Type B pancreatic cell (in vitro differentiated cells): Measurements from ENCODE around the gene SPTLC1. TPM values are rescaled to one million over a fixed set of nuclear protein-coding genes. Genes with fewer than 3 reads are reported as not detected.
"Not testable (repeated sequence)": the region's sequence is repeated elsewhere in the genome, so short reads cannot be mapped to it uniquely, and the experiment has no call there.

ENCODE experiments used
- DNase-seq: peaks from one replicate; pipeline ENCODE4 v3.0.0; 2021; ENCODE audit warnings: mixed read lengths; ENCODE audit not compliant: unreplicated experiment; ENCODE audit errors: extremely low spot score
- H3K27ac Mint-ChIP-seq: 2 replicates; pipeline ENCODE4 v1.8.0; 2021; ENCODE audit warnings: mild to moderate bottlenecking, mixed read lengths
- H3K27me3 Mint-ChIP-seq: 2 replicates; pipeline ENCODE4 v1.8.0; 2021; ENCODE audit warnings: mixed read lengths
- H3K36me3 Mint-ChIP-seq: 2 replicates; pipeline ENCODE4 v1.8.0; 2021; ENCODE audit warnings: mixed read lengths
- H3K4me1 Mint-ChIP-seq: one replicate; pipeline ENCODE4 v1.8.0; 2021; ENCODE audit warnings: mixed read lengths; ENCODE audit not compliant: unreplicated experiment
- H3K4me3 Mint-ChIP-seq: 2 replicates; pipeline ENCODE4 v1.8.0; 2021; ENCODE audit warnings: mild to moderate bottlenecking, mixed read lengths
- H3K9me3 Mint-ChIP-seq: 2 replicates; pipeline ENCODE4 v1.8.0; 2021; ENCODE audit warnings: mixed read lengths
- CTCF ChIP-seq: fragments of 200-600 bp; sonication (generic); conservative IDR thresholded peaks from 2 replicates; pipeline ENCODE4 v1.5.0; 2021; ENCODE audit warnings: antibody characterized with exemption, mild to moderate bottlenecking
- total RNA-seq: library from RNA; stranded (reverse); gene quantifications from 2 replicates; pipeline ENCODE4 v1.2.1, GENCODE V29; 2021; ENCODE audit warnings: low replicate concordance

Gene SPTLC1
- total RNA-seq, 1 donor from 2014 or later: 66.1 TPM

DNA sequence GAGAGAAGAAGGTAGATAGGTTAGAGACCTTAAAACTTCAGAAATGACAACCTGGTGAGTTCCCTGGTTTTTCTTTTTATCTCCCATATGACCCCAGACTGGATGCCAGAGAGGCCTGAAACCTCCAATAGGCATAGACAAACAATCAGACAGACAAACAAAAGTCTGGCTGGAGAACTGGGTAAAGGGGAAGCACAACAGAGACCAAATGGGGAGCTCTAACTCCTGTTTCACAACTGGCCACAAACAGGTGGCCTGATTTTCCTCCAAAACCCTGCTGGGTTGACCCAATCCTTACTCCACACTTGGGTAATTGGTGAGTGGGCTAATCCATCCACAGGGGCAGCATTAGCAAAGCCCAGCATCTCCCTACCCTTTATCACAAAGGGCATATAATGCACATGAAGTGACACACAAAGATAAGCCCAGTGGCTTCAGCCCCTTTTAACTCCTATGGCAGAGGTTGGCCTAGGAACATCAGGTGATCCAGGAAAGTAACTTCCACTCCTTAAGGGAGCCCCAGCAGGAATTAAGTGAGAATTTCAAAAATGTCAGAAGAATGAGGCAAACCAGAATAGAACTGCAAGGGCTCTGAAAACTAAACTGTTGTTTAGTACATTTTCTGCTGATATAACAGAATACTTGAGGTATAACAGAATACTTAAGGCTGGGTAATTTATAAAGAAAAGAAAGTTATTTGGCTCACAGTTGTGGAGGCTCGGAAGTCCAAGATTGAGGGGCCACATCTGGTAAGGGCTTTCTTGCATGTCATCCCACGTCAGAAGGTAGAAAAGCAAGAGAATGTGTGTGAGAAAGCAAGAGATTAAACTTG is 104.3 kb downstream of the SPTLC1 start:
- H3K27me3 Mint-ChIP-seq: peaks cover 4% of the 10 kb centered on the region

DNA sequence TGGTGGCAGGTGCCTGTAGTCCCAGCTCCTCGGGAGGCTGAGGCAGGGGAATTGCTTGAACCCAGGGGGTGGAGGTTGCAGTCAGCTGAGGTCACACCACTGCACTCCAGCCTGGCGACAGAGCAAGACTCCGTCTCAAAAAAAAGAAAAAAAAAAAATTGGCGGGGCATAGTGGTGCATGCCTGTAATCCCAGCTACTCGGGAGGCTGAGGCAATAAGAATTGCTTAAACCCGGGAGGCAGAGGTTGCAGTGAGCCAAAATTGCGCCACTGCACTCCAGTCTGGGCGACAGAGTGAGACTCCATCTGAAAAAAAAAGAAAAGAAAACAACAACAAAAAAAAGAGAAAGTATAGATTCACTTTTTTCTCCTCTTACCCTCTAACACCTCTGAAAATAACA is 105.0 kb downstream of the SPTLC1 start:
- not testable (repeated sequence) for H3K27me3 Mint-ChIP-seq, H3K4me3 Mint-ChIP-seq, DNase-seq, H3K9me3 Mint-ChIP-seq, H3K27ac Mint-ChIP-seq, H3K36me3 Mint-ChIP-seq
- H3K4me1 Mint-ChIP-seq: peaks cover 22% of the 10 kb centered on the region

More for the DNA sequence above, 104.3 kb downstream of the SPTLC1 start:
- no peak for TF ChIP-seq CTCF
- Mint-ChIP-seq H3K9me3 (no peaks in the 10 kb centered on the region), H3K4me1 (peaks cover 22% of the 10 kb centered on the region), H3K4me3 (no peak overlapping the region), H3K27ac (peak overlapping the region; percentile 2), H3K36me3 (no peaks in the 10 kb centered on the region)
- peak; percentile 31 for DNase-seq

DNA sequence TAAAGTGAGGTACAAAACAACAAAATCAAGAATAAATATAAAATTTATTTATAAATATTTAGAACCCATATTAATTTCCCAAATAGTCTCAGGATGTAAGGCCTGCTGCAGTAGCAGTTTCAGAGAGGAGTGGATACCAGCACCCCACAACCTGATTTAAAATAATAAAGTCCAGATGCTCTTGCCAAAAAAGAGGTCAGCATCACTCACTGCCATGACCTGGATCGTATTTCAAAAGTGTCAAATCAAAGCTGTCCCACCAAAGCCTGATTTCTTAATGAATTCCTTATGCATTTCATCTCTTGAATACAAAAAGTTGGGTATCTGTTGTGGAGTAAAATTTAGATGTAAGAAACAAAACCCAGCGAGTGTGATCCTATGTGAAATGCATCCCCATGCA is 107.2 kb downstream of the SPTLC1 start:
- peaks cover 4% of the 10 kb centered on the region for H3K27me3 Mint-ChIP-seq
- TF ChIP-seq CTCF: no peak
- H3K36me3 Mint-ChIP-seq: no peaks in the 10 kb centered on the region
- DNase-seq: no peak
- H3K9me3 Mint-ChIP-seq: no peaks in the 10 kb centered on the region
- H3K4me3 Mint-ChIP-seq: peak overlapping the region; percentile 27
- H3K27ac Mint-ChIP-seq: no peak overlapping the region
- H3K4me1 Mint-ChIP-seq: peaks cover 22% of the 10 kb centered on the region

DNA sequence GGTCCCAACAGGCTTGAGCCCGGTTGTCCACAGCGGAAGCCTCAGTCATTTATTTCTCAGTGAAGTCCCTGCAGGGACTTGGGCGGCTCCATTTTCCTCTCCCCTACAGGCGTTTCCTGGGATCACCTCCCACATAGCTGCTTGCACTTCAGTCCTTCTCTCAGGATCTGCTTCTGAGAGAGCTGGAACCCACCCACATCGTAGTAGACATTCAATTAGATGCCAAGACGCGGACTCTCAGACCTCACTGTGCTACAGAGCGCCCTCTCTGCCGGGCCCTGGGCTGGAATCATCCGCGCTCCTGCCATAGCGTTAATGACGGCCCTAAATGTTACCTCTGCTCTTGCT is 111.2 kb downstream of the SPTLC1 start:
- Mint-ChIP-seq H3K4me3 (no peak overlapping the region), H3K4me1 (peaks cover 13% of the 10 kb centered on the region), H3K36me3 (no peaks in the 10 kb centered on the region), H3K27me3 (peaks cover 6% of the 10 kb centered on the region), H3K27ac (no peak overlapping the region), H3K9me3 (peaks cover 8% of the 10 kb centered on the region)
- no peak for TF ChIP-seq CTCF
- peak; percentile 34 for DNase-seq

- Mint-ChIP-seq H3K4me3 (no peak overlapping the region), H3K27ac (no peak overlapping the region), H3K27me3 (peaks cover 6% of the 10 kb centered on the region), H3K9me3 (peaks cover 11% of the 10 kb centered on the region), H3K36me3 (no peaks in the 10 kb centered on the region), H3K4me1 (peaks cover 13% of the 10 kb centered on the region)
- peak; percentile 49 for DNase-seq
- no peak for TF ChIP-seq CTCF
Measured at GRCh38 chr9:92003308-92004044, 111.7 kb downstream of the SPTLC1 start.

DNA sequence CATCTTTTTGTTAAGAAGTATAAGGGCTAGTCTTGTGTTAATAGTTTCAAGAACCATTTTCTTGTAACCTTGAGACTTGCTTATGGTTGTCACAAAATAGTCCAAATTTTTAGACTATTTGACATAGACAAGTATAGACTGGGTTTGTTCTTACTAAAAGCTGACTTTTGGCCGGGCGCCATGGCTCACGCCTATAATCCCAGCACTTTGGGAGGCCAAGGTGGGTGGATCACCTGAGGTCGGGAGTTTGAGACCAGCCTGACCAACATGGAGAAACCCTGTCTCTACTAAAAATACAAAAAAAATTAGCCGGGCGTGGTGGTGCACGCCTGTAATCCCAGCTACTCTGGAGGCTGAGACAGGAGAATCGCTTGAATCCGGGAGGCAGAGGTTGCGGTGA is 113.3 kb downstream of the SPTLC1 start:
- H3K27ac Mint-ChIP-seq, H3K36me3 Mint-ChIP-seq, H3K4me1 Mint-ChIP-seq, H3K4me3 Mint-ChIP-seq, H3K27me3 Mint-ChIP-seq: not testable (repeated sequence)
- peaks cover 11% of the 10 kb centered on the region for H3K9me3 Mint-ChIP-seq
- DNase-seq: peak; percentile 10
